Esophagus squamous epithelium (tissue), 5 donors: ENCODE results near the gene DOCK1. TPM values are rescaled to one million over a fixed set of nuclear protein-coding genes. Genes with fewer than 3 reads are reported as not detected.

Experiments
- DNase-seq: peaks from one replicate; lab custom pipeline; 2025; lab: John Stamatoyannopoulos, UW
- H3K27ac ChIP-seq, 4 donors: fragments of 200-600 bp; sonication (generic); one replicate each; pipeline ENCODE4 v1.5.1; 2016 to 2019; ENCODE audit warnings: mild to moderate bottlenecking in 1 of 4
- H3K27me3 ChIP-seq, 4 donors: fragments of 200-600 bp; sonication (generic); 1 replicate in 3 of 4; 2 replicates in 1 of 4; pipeline versions ENCODE4 v1.5.1 to v1.6.0; 2017 to 2021; ENCODE audit warnings: antibody characterized with exemption in 1 of 4
- H3K36me3 ChIP-seq, 3 donors: fragments of 200-600 bp; sonication (generic); one replicate each; pipeline ENCODE4 v1.5.1; 2016 to 2019
- H3K4me1 ChIP-seq, 3 donors: fragments of 200-600 bp; sonication (generic); one replicate each; pipeline ENCODE4 v1.5.1; 2017 to 2019
- H3K4me3 ChIP-seq, 4 donors: fragments of 200-600 bp; sonication (generic); 1 replicate in 3 of 4; 2 replicates in 1 of 4; pipeline ENCODE4 v1.5.1; 2016 to 2019; ENCODE audit warnings: mild to moderate bottlenecking in 2 of 4, moderate library complexity in 1 of 4
- H3K9me3 ChIP-seq, 3 donors: fragments of 200-600 bp; sonication (generic); one replicate each; pipeline ENCODE4 v1.5.1; 2016 to 2019
- POLR2A ChIP-seq, 4 donors: fragments of 450-650 bp; IDR thresholded peaks; one replicate each; pipeline ENCODE4 v1.6.1; 2017; ENCODE audit warnings: antibody characterized with exemption in 4 of 4, mild to moderate bottlenecking in 4 of 4, moderate library complexity in 3 of 4
- WGBS, 2 donors: methylation state at CpG; one replicate each; pipeline ENCODE4 v1.1.5; 2018; 5-methylcytosine and 5-hydroxymethylcytosine counted together
- intact Hi-C: fragments of 100-400 bp; cut with DNase I; formaldehyde crosslinking; loops from one replicate; pipeline ENCODE4 v1.15.0; 2022
- total RNA-seq, 4 donors: library from RNA; depleted of rRNA; stranded (reverse); fragments of >200 nt; gene quantifications; one replicate each; pipeline ENCODE4 v1.1.0, GENCODE V29; 2016
- TF ChIP-seq, protein P1 (sequence below), 6 experiments: fragments of 450-650 bp in 4 of 6; fragments of 200-600 bp in 2 of 6; sonication (generic) in 2 of 6; IDR thresholded peaks; one replicate each; pipeline ENCODE4 v1.5.1; 2016 to 2019; ENCODE audit warnings: antibody characterized with exemption in 6 of 6, mild to moderate bottlenecking in 4 of 6, moderate library complexity in 4 of 6
- donor health status: DM: yes; HTN: yes; CAD: no.

DOCK1 gene
- total RNA-seq, 4 donors from 2014 or later = 31.8 to 83.4 (median 49.8) TPM

DNA sequence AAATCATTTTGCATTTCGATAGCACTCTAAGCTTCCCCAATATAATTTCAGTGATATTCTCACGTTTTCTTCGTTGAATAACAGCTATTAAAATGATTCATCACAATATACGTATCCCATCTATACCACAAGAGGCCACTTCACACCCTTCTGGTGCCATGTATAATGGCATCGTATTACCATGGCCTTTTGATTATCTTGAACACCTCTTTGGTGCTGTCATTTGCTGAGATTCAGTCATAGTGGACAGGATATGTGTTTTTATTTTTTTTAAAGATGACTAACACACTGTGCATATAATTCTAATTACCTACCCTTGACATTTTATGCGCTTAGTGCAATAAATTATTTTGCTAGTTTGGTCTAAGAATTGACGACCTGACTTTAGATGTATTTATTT is 297.8 kb downstream of the DOCK1 start:
- Histone ChIP-seq H3K36me3 (peaks cover 0 to 23% (median 0%) of the 10 kb centered on the region in 3 donors), H3K9me3 (no peaks in the 10 kb centered on the region), H3K27ac (no peak overlapping the region), H3K27me3 (no peaks in the 10 kb centered on the region), H3K4me3 (no peak overlapping the region), H3K4me1 (peaks cover 0 to 7% (median 0%) of the 10 kb centered on the region in 3 donors)
- intact Hi-C loops = no loop called here
- TF ChIP-seq POLR2A (IDR thresholded peaks at IDR 0.05) = no peak
- TF ChIP-seq, protein P1, sequence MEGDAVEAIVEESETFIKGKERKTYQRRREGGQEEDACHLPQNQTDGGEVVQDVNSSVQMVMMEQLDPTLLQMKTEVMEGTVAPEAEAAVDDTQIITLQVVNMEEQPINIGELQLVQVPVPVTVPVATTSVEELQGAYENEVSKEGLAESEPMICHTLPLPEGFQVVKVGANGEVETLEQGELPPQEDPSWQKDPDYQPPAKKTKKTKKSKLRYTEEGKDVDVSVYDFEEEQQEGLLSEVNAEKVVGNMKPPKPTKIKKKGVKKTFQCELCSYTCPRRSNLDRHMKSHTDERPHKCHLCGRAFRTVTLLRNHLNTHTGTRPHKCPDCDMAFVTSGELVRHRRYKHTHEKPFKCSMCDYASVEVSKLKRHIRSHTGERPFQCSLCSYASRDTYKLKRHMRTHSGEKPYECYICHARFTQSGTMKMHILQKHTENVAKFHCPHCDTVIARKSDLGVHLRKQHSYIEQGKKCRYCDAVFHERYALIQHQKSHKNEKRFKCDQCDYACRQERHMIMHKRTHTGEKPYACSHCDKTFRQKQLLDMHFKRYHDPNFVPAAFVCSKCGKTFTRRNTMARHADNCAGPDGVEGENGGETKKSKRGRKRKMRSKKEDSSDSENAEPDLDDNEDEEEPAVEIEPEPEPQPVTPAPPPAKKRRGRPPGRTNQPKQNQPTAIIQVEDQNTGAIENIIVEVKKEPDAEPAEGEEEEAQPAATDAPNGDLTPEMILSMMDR (IDR thresholded peaks at IDR 0.05) = no peak
- no peak for DNase-seq
- 92 to 98% methylated on average over 7 of the region's 7 CpGs for WGBS, 2 donors

DNA sequence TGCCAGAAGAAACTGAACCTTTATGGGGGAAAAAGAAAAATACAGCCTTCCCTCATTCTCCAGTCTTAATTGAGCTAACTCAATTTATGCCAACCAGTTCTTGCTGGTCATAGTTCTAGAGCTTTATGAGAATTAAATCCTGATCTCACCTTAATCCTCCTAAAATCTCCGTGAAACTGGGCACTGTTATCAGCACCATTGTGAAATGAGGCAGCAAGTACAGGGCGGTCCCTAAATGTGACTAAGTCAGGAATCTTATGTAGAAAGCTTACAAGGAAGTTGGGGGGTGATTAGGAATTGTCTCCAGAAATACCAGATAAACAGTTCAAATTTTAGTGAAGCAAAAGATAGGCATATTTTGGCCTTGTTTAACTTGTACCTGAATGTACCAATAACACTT is 301.9 kb downstream of the DOCK1 start:
- TF ChIP-seq, protein P1 (IDR thresholded peaks at IDR 0.05) = no peak
- no peak for TF ChIP-seq POLR2A (IDR thresholded peaks at IDR 0.05)
- H3K4me1 ChIP-seq = peaks cover 0 to 7% (median 0%) of the 10 kb centered on the region in 3 donors
- peaks cover 0 to 20% (median 0%) of the 10 kb centered on the region in 3 donors for H3K36me3 ChIP-seq
- WGBS, 2 donors = 49 to 50% methylated on average over 2 of the region's 2 CpGs
- H3K4me3 ChIP-seq = no peak overlapping the region
- H3K27me3 ChIP-seq = no peaks in the 10 kb centered on the region
- DNase-seq = no peak
- no peak overlapping the region for H3K27ac ChIP-seq
- H3K9me3 ChIP-seq = no peaks in the 10 kb centered on the region
- intact Hi-C loops = no loop called here

DNA sequence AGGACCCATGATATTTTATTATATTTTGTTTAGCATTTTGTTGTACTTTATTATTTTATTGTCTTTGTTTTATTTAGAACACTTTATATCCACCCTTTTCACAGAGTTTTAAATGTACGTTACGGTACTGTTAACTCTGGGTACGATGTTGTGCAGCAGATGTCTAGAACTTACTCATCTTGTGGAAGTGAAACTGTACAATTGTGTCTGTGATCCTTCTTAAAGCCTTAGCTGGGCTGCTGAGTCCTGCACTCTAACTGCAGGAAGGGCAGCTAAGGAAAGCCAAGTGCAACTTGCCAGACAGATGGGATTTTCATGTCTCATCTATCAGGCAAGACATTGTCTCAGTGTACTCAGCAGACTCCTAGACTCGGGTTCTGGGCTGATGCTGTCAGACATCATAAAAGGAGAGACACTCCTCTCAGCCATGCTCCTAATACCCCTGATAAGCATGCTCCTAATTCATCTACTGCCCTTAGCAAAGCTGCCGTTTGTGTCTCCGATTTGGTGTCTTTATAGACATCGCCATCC is 305.8 kb downstream of the DOCK1 start:
- WGBS, 2 donors = 76 to 84% methylated on average over 7 of the region's 7 CpGs
- intact Hi-C loops = no loop called here
- H3K9me3 ChIP-seq = no peaks in the 10 kb centered on the region
- peaks cover 0 to 7% (median 0%) of the 10 kb centered on the region in 3 donors for H3K4me1 ChIP-seq
- no peak overlapping the region for H3K27ac ChIP-seq
- H3K4me3 ChIP-seq = no peak overlapping the region
- no peak for TF ChIP-seq POLR2A (IDR thresholded peaks at IDR 0.05)
- TF ChIP-seq, protein P1 (IDR thresholded peaks at IDR 0.05) = no peak
- peaks cover 0 to 5% (median 0%) of the 10 kb centered on the region in 3 donors for H3K36me3 ChIP-seq
- no peak for DNase-seq
- H3K27me3 ChIP-seq = no peaks in the 10 kb centered on the region

DNA sequence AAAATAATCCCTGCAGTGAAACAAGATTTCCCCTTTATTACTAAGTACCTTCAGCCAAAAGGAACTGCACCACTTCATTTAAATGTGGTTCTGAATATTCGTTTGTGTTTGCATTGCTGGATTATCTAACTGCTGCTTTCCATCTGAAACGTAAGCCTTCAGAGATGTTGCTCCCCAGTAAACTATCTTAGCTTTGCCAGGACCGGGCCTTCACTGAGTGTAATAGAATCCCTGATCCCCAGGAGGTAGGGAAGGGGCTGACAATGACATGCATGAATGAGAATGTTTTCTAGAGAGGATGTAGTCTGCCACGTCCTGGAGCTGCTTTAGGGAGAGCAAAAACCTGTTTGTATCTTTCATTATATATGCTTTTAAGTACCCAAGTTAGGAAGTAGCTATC is 310.6 kb downstream of the DOCK1 start:
- TF ChIP-seq, protein P1 (IDR thresholded peaks at IDR 0.05) = no peak
- no peak for TF ChIP-seq POLR2A (IDR thresholded peaks at IDR 0.05)
- H3K9me3 ChIP-seq = no peaks in the 10 kb centered on the region
- WGBS, 2 donors = 59 to 79% methylated on average over 4 of the region's 4 CpGs

DNA sequence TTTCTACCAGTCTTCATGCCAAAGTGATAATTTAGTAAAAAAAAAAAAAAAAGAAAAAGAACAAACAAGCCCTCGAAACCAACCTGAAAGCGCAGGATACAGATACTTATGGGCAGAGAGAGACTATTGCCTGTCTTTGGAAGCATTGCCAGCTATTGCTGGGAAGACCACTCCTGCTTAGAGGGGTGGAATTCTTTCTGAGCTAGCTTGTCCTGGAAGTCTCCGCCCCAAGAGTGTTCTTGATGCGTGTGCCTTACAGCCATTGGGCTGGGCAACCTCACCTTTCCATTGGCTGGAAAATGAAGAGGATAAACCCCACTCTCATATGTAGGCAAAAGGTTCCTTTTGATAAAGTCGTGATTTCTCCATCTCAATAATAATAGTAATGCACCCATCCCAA is 311.0 kb downstream of the DOCK1 start:
- Histone ChIP-seq H3K4me3 (no peak overlapping the region), H3K27me3 (no peaks in the 10 kb centered on the region), H3K27ac (no peak overlapping the region), H3K36me3 (peaks cover 0 to 5% (median 0%) of the 10 kb centered on the region in 3 donors), H3K9me3 (no peaks in the 10 kb centered on the region), H3K4me1 (no peaks in the 10 kb centered on the region)
- TF ChIP-seq, protein P1 (IDR thresholded peaks at IDR 0.05) = no peak
- no peak for TF ChIP-seq POLR2A (IDR thresholded peaks at IDR 0.05)
- WGBS, 2 donors = 87 to 90% methylated on average over 5 of the region's 5 CpGs
- DNase-seq = no peak
- intact Hi-C loops = no loop called here

More for the DNA sequence above, 310.6 kb downstream of the DOCK1 start:
- DNase-seq = no peak
- intact Hi-C loops = no loop called here
- Histone ChIP-seq H3K36me3 (peaks cover 0 to 5% (median 0%) of the 10 kb centered on the region in 3 donors), H3K4me1 (no peaks in the 10 kb centered on the region), H3K27ac (no peak overlapping the region), H3K4me3 (no peak overlapping the region), H3K27me3 (no peaks in the 10 kb centered on the region)
